ENCODE data around the gene ATXN7.

DNA sequence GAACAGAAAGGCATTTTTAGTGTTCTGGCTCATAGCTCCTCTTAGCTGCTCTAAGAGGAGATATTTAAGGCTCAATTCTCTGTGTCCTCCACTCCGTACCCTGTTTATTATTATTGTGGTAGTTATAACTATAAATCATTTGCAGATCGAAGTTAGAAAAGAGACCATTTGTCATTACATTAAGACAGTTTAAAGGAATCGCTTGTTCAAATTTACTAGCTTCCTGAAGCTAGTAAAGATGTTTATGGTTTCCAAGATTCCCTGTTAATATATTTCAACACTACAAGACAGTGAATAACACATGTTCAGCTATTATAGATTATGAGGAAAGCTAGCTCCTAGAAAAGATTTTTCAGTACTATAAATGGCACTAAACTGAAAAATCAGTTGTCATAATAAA lies 12.6 kb downstream of the ATXN7 start:
- TF ChIP-seq, protein P1, sequence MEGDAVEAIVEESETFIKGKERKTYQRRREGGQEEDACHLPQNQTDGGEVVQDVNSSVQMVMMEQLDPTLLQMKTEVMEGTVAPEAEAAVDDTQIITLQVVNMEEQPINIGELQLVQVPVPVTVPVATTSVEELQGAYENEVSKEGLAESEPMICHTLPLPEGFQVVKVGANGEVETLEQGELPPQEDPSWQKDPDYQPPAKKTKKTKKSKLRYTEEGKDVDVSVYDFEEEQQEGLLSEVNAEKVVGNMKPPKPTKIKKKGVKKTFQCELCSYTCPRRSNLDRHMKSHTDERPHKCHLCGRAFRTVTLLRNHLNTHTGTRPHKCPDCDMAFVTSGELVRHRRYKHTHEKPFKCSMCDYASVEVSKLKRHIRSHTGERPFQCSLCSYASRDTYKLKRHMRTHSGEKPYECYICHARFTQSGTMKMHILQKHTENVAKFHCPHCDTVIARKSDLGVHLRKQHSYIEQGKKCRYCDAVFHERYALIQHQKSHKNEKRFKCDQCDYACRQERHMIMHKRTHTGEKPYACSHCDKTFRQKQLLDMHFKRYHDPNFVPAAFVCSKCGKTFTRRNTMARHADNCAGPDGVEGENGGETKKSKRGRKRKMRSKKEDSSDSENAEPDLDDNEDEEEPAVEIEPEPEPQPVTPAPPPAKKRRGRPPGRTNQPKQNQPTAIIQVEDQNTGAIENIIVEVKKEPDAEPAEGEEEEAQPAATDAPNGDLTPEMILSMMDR (IDR thresholded peaks at IDR 0.05; ENCODE audit: low read length): no peak
- TF ChIP-seq EZH2 (optimal IDR thresholded peaks at IDR 0.05; ENCODE audit: low read depth, low read length): no peak

Data from MM.1S (cell line).